Suprapubic skin (tissue), 4 donors: ENCODE data around the gene TLE4. TPM values are rescaled to one million over a fixed set of nuclear protein-coding genes. Genes with fewer than 3 reads are reported as not detected.

Source experiments
- DNase-seq, 2 donors: peaks; one replicate each; pipeline ENCODE4 v3.0.0-alpha.2; 2019; ENCODE audit warnings: low spot score in 2 of 2
- H3K27ac ChIP-seq: fragments of 200-600 bp; sonication (generic); one replicate; pipeline ENCODE4 v1.5.1; 2019
- H3K27me3 ChIP-seq: fragments of 200-600 bp; sonication (generic); one replicate; pipeline ENCODE4 v1.5.1; 2019
- H3K36me3 ChIP-seq: fragments of 200-600 bp; sonication (generic); one replicate; pipeline ENCODE4 v1.5.1; 2019
- H3K4me1 ChIP-seq: fragments of 200-600 bp; sonication (generic); one replicate; pipeline ENCODE4 v1.5.1; 2019
- H3K4me3 ChIP-seq: fragments of 200-600 bp; sonication (generic); one replicate; pipeline ENCODE4 v1.5.1; 2019; ENCODE audit warnings: mild to moderate bottlenecking
- H3K9me3 ChIP-seq: fragments of 200-600 bp; sonication (generic); one replicate; pipeline ENCODE4 v1.5.1; 2019
- CTCF ChIP-seq, 2 donors: fragments of 200-600 bp in 1 of 2; fragments of 450-650 bp in 1 of 2; sonication (generic) in 1 of 2; IDR thresholded peaks; one replicate each; pipeline ENCODE4 v1.5.1; 2016 to 2019; ENCODE audit warnings: antibody characterized with exemption in 2 of 2, mild to moderate bottlenecking in 1 of 2, moderate library complexity in 1 of 2
- EP300 ChIP-seq: sonication (generic); formaldehyde crosslinking; IDR thresholded peaks from one replicate; pipeline ENCODE4 v1.6.1; 2017; ENCODE audit warnings: antibody characterized with exemption
- POLR2A ChIP-seq, 2 donors: fragments of 450-650 bp; IDR thresholded peaks; one replicate each; pipeline ENCODE4 v1.6.1; 2017; ENCODE audit warnings: antibody characterized with exemption in 2 of 2, mild to moderate bottlenecking in 2 of 2, moderate library complexity in 2 of 2
- POLR2AphosphoS5 ChIP-seq, 3 donors: sonication (generic); formaldehyde crosslinking; IDR thresholded peaks; one replicate each; pipeline ENCODE4 v1.6.1; 2017; ENCODE audit warnings: antibody characterized with exemption in 3 of 3
- WGBS: methylation state at CpG from one replicate; pipeline ENCODE4 v1.1.5; 2018; 5-methylcytosine and 5-hydroxymethylcytosine counted together
- total RNA-seq, 4 donors: library from RNA; depleted of rRNA; stranded (reverse); fragments of >200 nt; gene quantifications; one replicate each; pipeline ENCODE4 v1.1.0, GENCODE V29; 2016

Gene TLE4
- total RNA-seq, 4 donors from 2014 or later: 44.3 to 109 (median 67.0) TPM

- 82% methylated on average over 5 of the region's 5 CpGs for WGBS
- Histone ChIP-seq H3K27ac (no peak overlapping the region), H3K4me3 (no peak overlapping the region), H3K27me3 (no peaks in the 10 kb centered on the region), H3K4me1 (no peaks in the 10 kb centered on the region), H3K9me3 (no peaks in the 10 kb centered on the region), H3K36me3 (no peaks in the 10 kb centered on the region)
- DNase-seq: no peak
- TF ChIP-seq EP300: no peak
- TF ChIP-seq CTCF (IDR thresholded peaks at IDR 0.05): no peak
- no peak for TF ChIP-seq POLR2A (IDR thresholded peaks at IDR 0.05)
- no peak for TF ChIP-seq POLR2AphosphoS5 (IDR thresholded peaks at IDR 0.05)
Observed at GRCh38 chr9:79630521-79631403, 59.0 kb downstream of the TLE4 start.

- DNase-seq: no peak
- Histone ChIP-seq H3K4me3 (no peak overlapping the region), H3K36me3 (peaks cover 1% of the 10 kb centered on the region), H3K4me1 (no peaks in the 10 kb centered on the region), H3K27ac (no peak overlapping the region), H3K9me3 (no peaks in the 10 kb centered on the region), H3K27me3 (no peaks in the 10 kb centered on the region)
- no peak for TF ChIP-seq POLR2AphosphoS5 (IDR thresholded peaks at IDR 0.05)
- TF ChIP-seq CTCF (IDR thresholded peaks at IDR 0.05): no peak
- no peak for TF ChIP-seq POLR2A (IDR thresholded peaks at IDR 0.05)
- no peak for TF ChIP-seq EP300
- WGBS: 94% methylated on average over 5 of the region's 5 CpGs
Observed at GRCh38 chr9:79632060-79632459, 60.3 kb downstream of the TLE4 start.

GRCh38 chr9:79632705-79633104 lies 60.9 kb downstream of the TLE4 start:
- Histone ChIP-seq H3K9me3 (no peaks in the 10 kb centered on the region), H3K4me3 (no peak overlapping the region), H3K27me3 (no peaks in the 10 kb centered on the region), H3K27ac (no peak overlapping the region), H3K4me1 (no peaks in the 10 kb centered on the region), H3K36me3 (peaks cover 4% of the 10 kb centered on the region)
- TF ChIP-seq POLR2AphosphoS5 (IDR thresholded peaks at IDR 0.05) (no peak), CTCF (IDR thresholded peaks at IDR 0.05) (no peak), EP300 (no peak), POLR2A (IDR thresholded peaks at IDR 0.05) (no peak)
- WGBS: 95% methylated on average over 1 of the region's 1 CpG
- DNase-seq: no peak

GRCh38 chr9:79633558-79633957 lies 61.8 kb downstream of the TLE4 start:
- H3K4me3 ChIP-seq: no peak overlapping the region
- no peak for DNase-seq
- no peak overlapping the region for H3K27ac ChIP-seq
- H3K4me1 ChIP-seq: no peaks in the 10 kb centered on the region
- H3K9me3 ChIP-seq: no peaks in the 10 kb centered on the region
- TF ChIP-seq POLR2AphosphoS5 (IDR thresholded peaks at IDR 0.05) (no peak), EP300 (no peak), CTCF (IDR thresholded peaks at IDR 0.05) (no peak), POLR2A (IDR thresholded peaks at IDR 0.05) (no peak)
- H3K36me3 ChIP-seq: peaks cover 4% of the 10 kb centered on the region
- no peaks in the 10 kb centered on the region for H3K27me3 ChIP-seq
- WGBS: 81% methylated on average over 3 of the region's 3 CpGs

DNA sequence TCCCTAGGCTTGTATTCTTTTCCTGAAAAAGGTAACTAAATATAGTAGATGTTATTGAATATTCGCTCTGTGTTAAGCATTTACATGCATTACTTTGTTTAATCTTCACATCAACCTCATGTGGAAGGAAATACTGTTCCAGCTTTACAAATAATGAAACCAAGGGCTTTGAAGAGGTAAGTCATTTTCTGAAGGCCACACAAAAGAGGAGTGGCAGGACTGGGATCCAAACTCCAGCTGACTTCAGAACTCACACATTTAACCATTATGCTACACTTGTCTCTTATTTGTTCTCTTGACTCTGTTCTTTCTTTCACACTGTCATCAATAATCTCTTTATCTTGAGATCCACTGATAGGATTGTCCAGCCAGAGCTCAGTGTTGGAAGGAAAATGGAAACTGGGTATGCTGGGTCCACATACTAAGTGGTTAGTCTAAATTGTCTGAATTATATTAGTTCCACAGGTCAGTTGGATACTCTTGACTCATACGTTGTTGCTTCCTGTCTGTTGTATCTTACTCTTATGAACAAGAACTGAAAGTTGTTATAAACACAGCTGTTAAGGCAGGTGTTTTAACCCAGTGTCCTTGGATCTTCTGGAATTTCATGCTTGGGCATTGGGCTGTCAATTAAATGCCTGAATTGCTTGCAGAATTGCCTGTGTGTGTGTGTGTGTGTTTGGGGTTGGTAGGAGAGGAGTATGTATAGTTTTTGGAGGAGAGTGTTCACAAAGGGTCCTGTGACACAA lies 65.6 kb downstream of the TLE4 start:
- 86% methylated on average over 2 of the region's 2 CpGs for WGBS
- TF ChIP-seq POLR2AphosphoS5 (IDR thresholded peaks at IDR 0.05): no peak
- no peak for TF ChIP-seq POLR2A (IDR thresholded peaks at IDR 0.05)
- no peak for TF ChIP-seq CTCF (IDR thresholded peaks at IDR 0.05)
- TF ChIP-seq EP300: no peak

More for the DNA sequence above, 65.6 kb downstream of the TLE4 start:
- H3K4me3 ChIP-seq: no peak overlapping the region
- no peaks in the 10 kb centered on the region for H3K27me3 ChIP-seq
- no peak for DNase-seq
- H3K4me1 ChIP-seq: no peaks in the 10 kb centered on the region
- H3K9me3 ChIP-seq: no peaks in the 10 kb centered on the region
- peaks cover 4% of the 10 kb centered on the region for H3K36me3 ChIP-seq
- H3K27ac ChIP-seq: no peak overlapping the region
